ENCODE results near the gene MAD1L1. TPM values are rescaled to one million over a fixed set of nuclear protein-coding genes. Genes with fewer than 3 reads are reported as not detected.

Gene MAD1L1
- total RNA-seq, 1 donor from 2014 or later: 54.0 TPM

- DNase-seq: no peak
- no peak overlapping the region for H3K4me3 Mint-ChIP-seq
- H3K27me3 Mint-ChIP-seq: no peaks in the 10 kb centered on the region
- no peak overlapping the region for H3K27ac Mint-ChIP-seq
- H3K9me3 Mint-ChIP-seq: no peaks in the 10 kb centered on the region
- no peaks in the 10 kb centered on the region for H3K36me3 Mint-ChIP-seq (ENCODE audit: low read depth)
- intact Hi-C loops (cut with micrococcal nuclease): no loop called here
- peaks cover 1% of the 10 kb centered on the region for H3K4me1 Mint-ChIP-seq
Observed at GRCh38 chr7:2158331-2159175, 74.2 kb downstream of the MAD1L1 start.

- Mint-ChIP-seq H3K36me3 (ENCODE audit: low read depth) (no peaks in the 10 kb centered on the region), H3K27ac (no peak overlapping the region), H3K4me3 (no peak overlapping the region), H3K27me3 (no peaks in the 10 kb centered on the region), H3K4me1 (peaks cover 1% of the 10 kb centered on the region), H3K9me3 (no peaks in the 10 kb centered on the region)
- no peak for DNase-seq
- intact Hi-C loops (cut with micrococcal nuclease): no loop called here
Observed at GRCh38 chr7:2157473-2158279, 75.1 kb downstream of the MAD1L1 start.

GRCh38 chr7:2156756-2157472 is 75.8 kb downstream of the MAD1L1 start:
- H3K27me3 Mint-ChIP-seq: no peaks in the 10 kb centered on the region
- DNase-seq: no peak
- intact Hi-C loops (cut with micrococcal nuclease): no loop called here
- H3K4me3 Mint-ChIP-seq: no peak overlapping the region
- no peak overlapping the region for H3K27ac Mint-ChIP-seq
- H3K9me3 Mint-ChIP-seq: no peaks in the 10 kb centered on the region
- H3K4me1 Mint-ChIP-seq: peaks cover 1% of the 10 kb centered on the region
- no peaks in the 10 kb centered on the region for H3K36me3 Mint-ChIP-seq (ENCODE audit: low read depth)

- no peaks in the 10 kb centered on the region for H3K36me3 Mint-ChIP-seq (ENCODE audit: low read depth)
- peaks cover 1% of the 10 kb centered on the region for H3K4me1 Mint-ChIP-seq
- H3K9me3 Mint-ChIP-seq: no peaks in the 10 kb centered on the region
- no peak overlapping the region for H3K4me3 Mint-ChIP-seq
- no peak for DNase-seq
- intact Hi-C loops (cut with micrococcal nuclease): no loop called here
- H3K27me3 Mint-ChIP-seq: no peaks in the 10 kb centered on the region
- no peak overlapping the region for H3K27ac Mint-ChIP-seq
Observed at GRCh38 chr7:2154831-2155230, 77.9 kb downstream of the MAD1L1 start.

GRCh38 chr7:2154121-2154520 is 78.6 kb downstream of the MAD1L1 start:
- Mint-ChIP-seq H3K9me3 (no peaks in the 10 kb centered on the region), H3K27ac (no peak overlapping the region), H3K4me3 (no peak overlapping the region), H3K27me3 (no peaks in the 10 kb centered on the region), H3K4me1 (peaks cover 1% of the 10 kb centered on the region), H3K36me3 (ENCODE audit: low read depth) (no peaks in the 10 kb centered on the region)
- intact Hi-C loops (cut with micrococcal nuclease): no loop called here
- DNase-seq: no peak

GRCh38 chr7:2152646-2153045 is 80.1 kb downstream of the MAD1L1 start:
- intact Hi-C loops (cut with micrococcal nuclease): no loop called here
- Mint-ChIP-seq H3K4me3 (no peak overlapping the region), H3K27me3 (no peaks in the 10 kb centered on the region), H3K36me3 (ENCODE audit: low read depth) (no peaks in the 10 kb centered on the region), H3K9me3 (no peaks in the 10 kb centered on the region), H3K4me1 (peaks cover 1% of the 10 kb centered on the region), H3K27ac (no peak overlapping the region)
- DNase-seq: no peak

- Mint-ChIP-seq H3K36me3 (ENCODE audit: low read depth) (no peaks in the 10 kb centered on the region), H3K9me3 (no peaks in the 10 kb centered on the region), H3K27me3 (no peaks in the 10 kb centered on the region), H3K4me3 (no peak overlapping the region), H3K27ac (no peak overlapping the region), H3K4me1 (peaks cover 1% of the 10 kb centered on the region)
- intact Hi-C loops (cut with micrococcal nuclease): no loop called here
- no peak for DNase-seq
Observed at GRCh38 chr7:2151801-2152612, 80.7 kb downstream of the MAD1L1 start.

GRCh38 chr7:2151237-2151636 is 81.5 kb downstream of the MAD1L1 start:
- no peaks in the 10 kb centered on the region for H3K9me3 Mint-ChIP-seq
- intact Hi-C loops (cut with micrococcal nuclease): no loop called here
- DNase-seq: no peak
- H3K27me3 Mint-ChIP-seq: no peaks in the 10 kb centered on the region
- H3K27ac Mint-ChIP-seq: no peak overlapping the region
- H3K4me3 Mint-ChIP-seq: no peak overlapping the region
- peaks cover 1% of the 10 kb centered on the region for H3K4me1 Mint-ChIP-seq
- H3K36me3 Mint-ChIP-seq (ENCODE audit: low read depth): no peaks in the 10 kb centered on the region

- Mint-ChIP-seq H3K36me3 (ENCODE audit: low read depth) (no peaks in the 10 kb centered on the region), H3K27me3 (no peaks in the 10 kb centered on the region), H3K9me3 (no peaks in the 10 kb centered on the region), H3K4me3 (no peak overlapping the region), H3K27ac (no peak overlapping the region), H3K4me1 (peaks cover 1% of the 10 kb centered on the region)
- intact Hi-C loops (cut with micrococcal nuclease): no loop called here
- no peak for DNase-seq
Observed at GRCh38 chr7:2150445-2150815, 82.3 kb downstream of the MAD1L1 start.

GRCh38 chr7:2149672-2150444 is 82.9 kb downstream of the MAD1L1 start:
- Mint-ChIP-seq H3K4me1 (no peaks in the 10 kb centered on the region), H3K36me3 (ENCODE audit: low read depth) (no peaks in the 10 kb centered on the region), H3K27me3 (no peaks in the 10 kb centered on the region)

GRCh38 chr7:2148814-2149213 is 83.9 kb downstream of the MAD1L1 start:
- Mint-ChIP-seq H3K9me3 (no peaks in the 10 kb centered on the region), H3K4me1 (no peaks in the 10 kb centered on the region), H3K36me3 (ENCODE audit: low read depth) (no peaks in the 10 kb centered on the region), H3K4me3 (no peak overlapping the region), H3K27ac (no peak overlapping the region), H3K27me3 (no peaks in the 10 kb centered on the region)
- no peak for DNase-seq
- intact Hi-C loops (cut with micrococcal nuclease): no loop called here

More at GRCh38 chr7:2149672-2150444, 82.9 kb downstream of the MAD1L1 start:
- intact Hi-C loops (cut with micrococcal nuclease): no loop called here
- H3K4me3 Mint-ChIP-seq: no peak overlapping the region
- no peaks in the 10 kb centered on the region for H3K9me3 Mint-ChIP-seq
- DNase-seq: no peak
- no peak overlapping the region for H3K27ac Mint-ChIP-seq

GRCh38 chr7:2148189-2148588 is 84.6 kb downstream of the MAD1L1 start:
- no peak overlapping the region for H3K4me3 Mint-ChIP-seq
- H3K36me3 Mint-ChIP-seq (ENCODE audit: low read depth): no peaks in the 10 kb centered on the region
- intact Hi-C loops (cut with micrococcal nuclease): no loop called here
- H3K27me3 Mint-ChIP-seq: no peaks in the 10 kb centered on the region
- DNase-seq: no peak
- H3K4me1 Mint-ChIP-seq: no peaks in the 10 kb centered on the region
- H3K9me3 Mint-ChIP-seq: no peaks in the 10 kb centered on the region
- no peak overlapping the region for H3K27ac Mint-ChIP-seq
